A673 (cell line): Measurements from ENCODE around the gene CFAP92. TPM values are rescaled to one million over a fixed set of nuclear protein-coding genes. Genes with fewer than 3 reads are reported as not detected.

Experiments
- BruUV-seq: library from RNA; stranded (reverse); fragments of 400-500 nt; replicated peaks from 2 replicates; lab custom pipeline; 2021; lab: Mats Ljungman, UMichigan
- CTCF ChIA-PET: fragments of 300-600 bp; sonication (Branson Sonifier 250); formaldehyde crosslinking; loops from one replicate; lab custom pipeline; 2022; ENCODE audit warnings: antibody characterized with exemption; lab: Charles Lee
- POLR2A ChIA-PET: fragments of 300-600 bp; sonication (Branson Sonifier 250); formaldehyde crosslinking; loops from one replicate; lab custom pipeline; 2022; ENCODE audit warnings: antibody characterized with exemption; ENCODE audit not compliant: low non-redundant PET; lab: Charles Lee
- DNase-seq: peaks from one replicate; pipeline ENCODE4 v3.0.0-alpha.2; 2015; ENCODE audit warnings: low spot score
- H3K27ac ChIP-seq: fragments of 200-600 bp; sonication (generic); 2 replicates; pipeline ENCODE4 v1.5.1; 2016; ENCODE audit warnings: mixed run types, low read depth, mild to moderate bottlenecking, mixed read lengths, antibody characterized with exemption, low read length; ENCODE audit not compliant: poor library complexity, severe bottlenecking
- H3K27me3 ChIP-seq: fragments of 200-600 bp; sonication (generic); replicated peaks from 2 replicates; pipeline ENCODE4 v1.6.1; 2017; ENCODE audit warnings: mixed run types, low read depth, mild to moderate bottlenecking, mixed read lengths, antibody characterized with exemption, low read length; ENCODE audit not compliant: insufficient read depth, poor library complexity
- H3K36me3 ChIP-seq: fragments of 200-600 bp; sonication (generic); 2 replicates; pipeline ENCODE4 v1.6.1; 2016; ENCODE audit warnings: mixed run types, mild to moderate bottlenecking, mixed read lengths, antibody characterized with exemption, low read length; ENCODE audit not compliant: insufficient read depth, poor library complexity, severe bottlenecking
- H3K4me1 ChIP-seq: fragments of 200-600 bp; sonication (generic); 2 replicates; pipeline ENCODE4 v1.6.1; 2017; ENCODE audit warnings: mixed run types, mild to moderate bottlenecking, mixed read lengths, antibody characterized with exemption, low read length; ENCODE audit not compliant: insufficient read depth, poor library complexity, severe bottlenecking
- H3K4me3 ChIP-seq: fragments of 200-600 bp; sonication (generic); 2 replicates; pipeline ENCODE4 v1.5.1; 2016; ENCODE audit warnings: low read depth, mixed run types, mild to moderate bottlenecking, mixed read lengths, low read length; ENCODE audit not compliant: poor library complexity, severe bottlenecking
- H3K9me3 ChIP-seq: fragments of 200-600 bp; sonication (generic); 2 replicates; pipeline ENCODE4 v1.6.1; 2016; ENCODE audit warnings: mixed run types, low read depth, mild to moderate bottlenecking, mixed read lengths, antibody characterized with exemption, low read length; ENCODE audit not compliant: poor library complexity, severe bottlenecking
- CTCF ChIP-seq: fragments of 300-800, 200-600 bp; sonication (generic); conservative IDR thresholded peaks from 2 replicates; pipeline ENCODE4 v1.5.1; 2017; ENCODE audit warnings: low read depth, mild to moderate bottlenecking, antibody characterized with exemption, low read length, moderate library complexity, mixed read lengths
- EZH2 ChIP-seq: fragments of 200-600 bp; sonication (generic); IDR thresholded peaks from 2 replicates; pipeline ENCODE4 v1.6.1; 2017; ENCODE audit warnings: borderline replicate concordance, low read depth, mild to moderate bottlenecking, mixed read lengths, antibody characterized with exemption, low read length; ENCODE audit not compliant: poor library complexity, severe bottlenecking
- intact Hi-C: fragments of 100-400 bp; cut with micrococcal nuclease; formaldehyde crosslinking; loops from one replicate; pipeline ENCODE4 v1.10.0; 2022; ENCODE audit not compliant: unreplicated experiment
- total RNA-seq: library from RNA; stranded (reverse); gene quantifications from 2 replicates; pipeline ENCODE4 v1.2.3, GENCODE V29; 2021

The CFAP92 gene
- total RNA-seq, 1 experiment from 2014 or later: not detected

GRCh38 chr3:128933922-128934253 is 60.0 kb downstream of the CFAP92 start:
- BruUV-seq: no TSS peak
- TF ChIP-seq CTCF (no peak), EZH2 (no peak)
- intact Hi-C loops: no loop called here
- Histone ChIP-seq H3K9me3 (peaks cover 5% of the 10 kb centered on the region), H3K36me3 (no peaks in the 10 kb centered on the region), H3K27me3 (no peaks in the 10 kb centered on the region), H3K27ac (no peak overlapping the region), H3K4me1 (no peaks in the 10 kb centered on the region), H3K4me3 (no peak overlapping the region)
- ChIA-PET POLR2A (no interaction called here), CTCF (no interaction called here)
- no peak for DNase-seq

- ChIA-PET CTCF (no interaction called here), POLR2A (interaction anchor here (0.5 kb wide), 1 partner anchor 507 kb away, joined by 4 read pairs; the partner anchor contains the start of genes IFT122 and MBD4)
- DNase-seq: no peak
- H3K27ac ChIP-seq: no peak overlapping the region
- BruUV-seq: no TSS peak
- H3K4me1 ChIP-seq: no peaks in the 10 kb centered on the region
- no peaks in the 10 kb centered on the region for H3K36me3 ChIP-seq
- no peak overlapping the region for H3K4me3 ChIP-seq
- H3K27me3 ChIP-seq: no peaks in the 10 kb centered on the region
- TF ChIP-seq EZH2 (no peak), CTCF (no peak)
- intact Hi-C loops: no loop called here
- peaks cover 5% of the 10 kb centered on the region for H3K9me3 ChIP-seq
Measured at GRCh38 chr3:128933213-128933921, 60.5 kb downstream of the CFAP92 start.

GRCh38 chr3:128932516-128933212 is 61.2 kb downstream of the CFAP92 start:
- H3K4me1 ChIP-seq: no peaks in the 10 kb centered on the region
- no peak for DNase-seq
- no peak overlapping the region for H3K27ac ChIP-seq
- CTCF ChIA-PET: interaction anchor here (0.6 kb wide), 1 partner anchor 37 kb away, joined by 3 read pairs; no protein-coding TSS in a partner anchor
- intact Hi-C loops: no loop called here
- TF ChIP-seq EZH2: no peak
- no TSS peak for BruUV-seq
- POLR2A ChIA-PET: no interaction called here
- H3K9me3 ChIP-seq: peaks cover 5% of the 10 kb centered on the region
- H3K4me3 ChIP-seq: no peak overlapping the region
- H3K27me3 ChIP-seq: no peaks in the 10 kb centered on the region
- no peaks in the 10 kb centered on the region for H3K36me3 ChIP-seq
